Activated CD8-positive, alpha-beta memory T cell treated with anti-CD3 and anti-CD28 coated beads, Interleukin-2, amount 50 U/mL, for 4 hours (primary cell): ENCODE results near the gene MYO15A.
A peak's percentile ranks its signal among the peaks of the same experiment; 100 is the strongest.

ENCODE experiments used
- DNase-seq: peaks from one replicate; pipeline ENCODE4 v3.0.0-alpha.2; 2020

MYO15A gene, protein sequence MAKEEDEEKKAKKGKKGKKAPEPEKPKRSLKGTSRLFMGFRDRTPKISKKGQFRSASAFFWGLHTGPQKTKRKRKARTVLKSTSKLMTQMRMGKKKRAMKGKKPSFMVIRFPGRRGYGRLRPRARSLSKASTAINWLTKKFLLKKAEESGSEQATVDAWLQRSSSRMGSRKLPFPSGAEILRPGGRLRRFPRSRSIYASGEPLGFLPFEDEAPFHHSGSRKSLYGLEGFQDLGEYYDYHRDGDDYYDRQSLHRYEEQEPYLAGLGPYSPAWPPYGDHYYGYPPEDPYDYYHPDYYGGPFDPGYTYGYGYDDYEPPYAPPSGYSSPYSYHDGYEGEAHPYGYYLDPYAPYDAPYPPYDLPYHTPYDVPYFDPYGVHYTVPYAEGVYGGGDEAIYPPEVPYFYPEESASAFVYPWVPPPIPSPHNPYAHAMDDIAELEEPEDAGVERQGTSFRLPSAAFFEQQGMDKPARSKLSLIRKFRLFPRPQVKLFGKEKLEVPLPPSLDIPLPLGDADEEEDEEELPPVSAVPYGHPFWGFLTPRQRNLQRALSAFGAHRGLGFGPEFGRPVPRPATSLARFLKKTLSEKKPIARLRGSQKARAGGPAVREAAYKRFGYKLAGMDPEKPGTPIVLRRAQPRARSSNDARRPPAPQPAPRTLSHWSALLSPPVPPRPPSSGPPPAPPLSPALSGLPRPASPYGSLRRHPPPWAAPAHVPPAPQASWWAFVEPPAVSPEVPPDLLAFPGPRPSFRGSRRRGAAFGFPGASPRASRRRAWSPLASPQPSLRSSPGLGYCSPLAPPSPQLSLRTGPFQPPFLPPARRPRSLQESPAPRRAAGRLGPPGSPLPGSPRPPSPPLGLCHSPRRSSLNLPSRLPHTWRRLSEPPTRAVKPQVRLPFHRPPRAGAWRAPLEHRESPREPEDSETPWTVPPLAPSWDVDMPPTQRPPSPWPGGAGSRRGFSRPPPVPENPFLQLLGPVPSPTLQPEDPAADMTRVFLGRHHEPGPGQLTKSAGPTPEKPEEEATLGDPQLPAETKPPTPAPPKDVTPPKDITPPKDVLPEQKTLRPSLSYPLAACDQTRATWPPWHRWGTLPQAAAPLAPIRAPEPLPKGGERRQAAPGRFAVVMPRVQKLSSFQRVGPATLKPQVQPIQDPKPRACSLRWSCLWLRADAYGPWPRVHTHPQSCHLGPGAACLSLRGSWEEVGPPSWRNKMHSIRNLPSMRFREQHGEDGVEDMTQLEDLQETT (N-terminal part only)

DNA sequence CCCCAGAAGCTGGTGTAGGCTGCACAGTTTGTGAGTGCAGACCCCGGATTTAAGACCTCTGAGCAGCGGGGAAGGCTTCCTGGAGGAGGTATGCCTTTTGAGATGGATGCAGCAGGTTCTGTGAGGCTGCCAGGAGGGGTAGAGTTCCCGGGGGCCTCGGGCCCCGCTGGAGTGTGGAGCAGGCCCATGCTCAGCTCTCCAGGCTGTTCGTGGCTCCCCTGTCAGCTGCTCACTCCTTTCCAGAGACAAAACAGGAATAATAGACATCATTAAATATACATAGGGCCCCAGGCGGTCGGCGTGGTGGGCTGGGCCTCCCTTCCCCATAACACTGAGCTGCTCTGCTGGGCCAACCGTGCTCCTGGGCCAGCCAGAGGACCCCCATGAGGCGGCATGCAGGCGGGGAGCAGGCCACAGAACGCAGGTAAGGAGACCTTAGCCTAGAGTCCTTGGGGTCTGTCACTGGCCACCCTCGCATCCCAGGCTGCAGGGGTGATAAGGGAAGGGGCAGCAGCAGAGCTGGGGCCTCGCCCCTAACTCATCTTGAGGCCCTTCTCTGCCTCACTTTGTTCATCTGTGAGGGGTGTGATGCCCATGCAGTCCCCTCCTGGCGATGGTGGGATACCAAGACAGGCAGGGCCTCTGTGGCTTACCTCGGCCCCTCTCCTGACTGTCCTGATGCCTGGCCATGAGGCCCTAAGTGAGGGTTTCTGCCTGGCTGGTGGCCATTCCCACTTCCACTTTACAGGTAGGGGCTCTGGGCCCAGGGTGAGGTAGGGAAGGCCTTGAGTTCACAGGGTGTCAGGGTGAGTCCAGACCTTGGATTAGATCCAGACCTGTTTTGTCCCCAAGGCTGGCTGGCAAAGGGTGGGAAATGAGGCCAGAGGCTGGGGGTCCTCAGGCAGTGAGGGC is at the start of gene MYO15A:
TSS of gene MYO15A (plus strand) at position 356 of the 912 bp plus-strand sequence. CDS start 10,045 bp downstream, outside the sequence.
- DNase-seq: no peak

DNA sequence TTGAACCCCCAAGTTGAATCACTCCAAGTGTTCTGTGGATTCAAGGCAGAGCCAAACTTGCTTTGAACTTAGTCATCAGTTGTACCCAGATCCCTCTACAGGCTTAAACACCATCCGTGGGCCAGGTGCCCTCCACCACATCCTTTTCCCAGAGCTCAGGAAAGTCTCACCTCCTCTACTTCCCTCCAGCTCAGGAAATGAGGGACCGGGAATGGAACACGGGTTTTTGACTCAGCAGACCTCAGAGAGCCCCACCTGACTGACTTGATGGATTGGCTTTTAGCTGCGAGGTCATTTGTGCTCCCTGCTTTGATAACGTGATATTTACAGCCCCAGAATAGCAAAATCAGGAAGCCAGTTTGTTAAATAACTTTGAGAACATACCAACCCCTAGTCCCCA is 49.3 kb upstream of the MYO15A start:
- DNase-seq: no peak

DNA sequence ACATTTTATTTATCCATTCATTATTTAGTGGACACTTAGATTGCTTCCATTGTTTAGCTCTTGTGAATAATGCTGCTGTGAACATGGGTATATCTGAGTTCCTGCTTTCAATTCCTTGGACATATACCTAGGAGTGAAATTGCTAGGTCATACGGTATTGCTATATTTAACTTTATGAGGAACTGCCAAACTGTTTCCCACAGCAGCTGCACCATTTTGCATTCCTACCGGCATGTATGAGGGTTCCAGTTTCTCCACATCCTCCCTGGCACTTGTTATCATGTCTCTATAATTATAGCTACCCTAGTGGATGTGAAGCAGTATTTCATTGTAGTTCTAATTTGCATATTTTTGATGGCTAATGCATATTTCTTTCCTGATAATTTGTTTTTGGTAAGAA is 44.5 kb upstream of the MYO15A start:
- no peak for DNase-seq

DNA sequence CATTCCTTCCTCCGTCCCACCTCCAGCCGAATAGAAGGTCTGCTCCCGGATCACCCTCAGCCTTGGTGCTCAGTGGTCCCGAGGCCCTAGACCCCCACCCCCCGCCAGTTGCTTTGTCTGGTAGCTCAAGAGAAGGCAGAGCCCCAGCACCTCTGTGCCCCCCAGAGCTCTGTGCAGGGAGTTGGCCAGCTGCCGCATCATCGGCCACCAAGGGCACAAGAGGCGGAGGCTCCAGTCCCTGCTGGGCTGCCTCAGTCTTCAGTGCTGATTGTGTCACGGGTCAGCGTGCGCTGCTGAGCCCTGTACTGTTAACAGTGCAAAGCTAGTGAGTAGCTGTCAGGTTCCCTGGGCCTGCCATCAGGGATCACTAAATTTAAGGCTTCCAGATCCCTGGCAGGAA is 43.0 kb upstream of the MYO15A start:
- no peak for DNase-seq

DNA sequence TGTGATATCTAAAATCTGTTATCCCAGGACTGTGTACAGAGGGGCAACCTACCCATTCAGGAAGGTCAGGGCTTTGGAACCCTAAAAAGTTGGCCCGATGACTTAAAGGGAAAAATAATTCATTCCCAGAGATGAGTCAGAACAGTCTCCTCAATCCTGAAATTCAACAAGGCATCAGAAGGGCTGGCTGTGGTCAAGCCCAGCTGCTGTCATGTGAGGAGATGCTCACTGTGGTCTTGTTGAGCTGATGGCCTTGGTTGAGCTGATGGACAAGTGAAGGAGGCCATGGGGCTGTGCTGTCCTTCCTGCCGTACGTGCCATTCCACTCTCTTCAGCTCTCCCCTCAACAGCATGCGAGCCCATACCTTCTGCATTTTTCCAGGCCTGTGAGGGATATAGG is 41.7 kb upstream of the MYO15A start:
- DNase-seq: no peak

DNA sequence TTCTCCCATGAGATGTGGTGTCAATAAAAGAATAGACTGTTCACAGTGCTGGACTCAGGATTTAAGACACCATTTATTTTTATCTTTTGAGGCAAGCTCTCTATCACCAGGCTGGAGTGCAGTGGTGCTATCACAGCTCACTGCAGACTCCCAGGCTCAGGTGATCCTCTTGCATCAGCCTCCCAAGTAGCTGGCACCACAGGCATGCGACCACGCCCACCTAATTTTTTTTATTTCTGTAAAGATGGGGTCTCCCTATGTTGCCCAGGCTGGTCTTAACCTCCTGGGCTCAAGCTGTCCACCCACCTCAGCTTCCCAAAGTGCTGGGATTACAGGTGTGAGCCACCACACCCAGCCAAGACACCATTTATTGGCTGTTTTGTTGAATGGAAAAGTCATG is 39.5 kb upstream of the MYO15A start:
- no peak for DNase-seq

DNA sequence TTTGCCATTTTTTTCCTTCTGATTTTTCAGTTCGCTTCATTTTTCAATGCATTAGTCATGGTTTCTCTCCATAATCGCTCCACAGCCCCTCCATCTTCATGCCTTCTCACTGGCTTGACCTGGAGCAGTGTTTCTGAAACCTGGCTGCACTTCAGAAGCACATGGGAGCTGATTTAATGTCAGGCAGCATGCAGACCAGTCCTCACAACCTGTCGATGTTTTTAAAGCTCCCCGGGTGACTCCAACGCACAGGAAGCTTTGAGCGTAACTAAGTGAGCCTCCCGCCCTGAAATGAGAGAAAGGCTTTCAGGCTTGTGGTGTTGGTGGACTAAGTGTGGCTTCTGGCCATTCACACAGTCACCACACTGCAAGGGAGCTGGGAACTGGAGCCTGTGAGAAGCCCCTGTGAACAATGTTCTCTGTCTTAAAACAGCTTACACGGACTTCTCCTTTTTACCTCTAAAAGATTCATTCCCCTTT is 37.7 kb upstream of the MYO15A start:
- DNase-seq: no peak

DNA sequence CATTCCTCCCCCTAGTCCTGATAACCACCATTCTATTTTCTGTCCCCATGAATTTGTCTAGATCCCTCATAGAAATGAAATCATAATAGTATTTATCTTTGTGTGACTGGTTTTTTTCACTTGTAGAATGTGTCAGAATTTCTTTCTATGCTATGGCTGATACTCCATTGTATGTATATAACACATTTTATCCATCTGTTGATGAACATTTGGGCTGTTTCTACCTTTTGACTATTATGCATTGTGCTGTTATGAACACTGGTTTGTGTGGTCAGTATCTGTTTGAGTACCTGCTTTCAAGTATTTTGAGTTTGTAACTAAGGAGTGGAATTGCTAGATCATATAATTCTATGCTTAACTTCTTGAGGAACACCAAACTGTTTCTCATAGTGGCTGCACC is 36.8 kb upstream of the MYO15A start:
- DNase-seq: no peak

DNA sequence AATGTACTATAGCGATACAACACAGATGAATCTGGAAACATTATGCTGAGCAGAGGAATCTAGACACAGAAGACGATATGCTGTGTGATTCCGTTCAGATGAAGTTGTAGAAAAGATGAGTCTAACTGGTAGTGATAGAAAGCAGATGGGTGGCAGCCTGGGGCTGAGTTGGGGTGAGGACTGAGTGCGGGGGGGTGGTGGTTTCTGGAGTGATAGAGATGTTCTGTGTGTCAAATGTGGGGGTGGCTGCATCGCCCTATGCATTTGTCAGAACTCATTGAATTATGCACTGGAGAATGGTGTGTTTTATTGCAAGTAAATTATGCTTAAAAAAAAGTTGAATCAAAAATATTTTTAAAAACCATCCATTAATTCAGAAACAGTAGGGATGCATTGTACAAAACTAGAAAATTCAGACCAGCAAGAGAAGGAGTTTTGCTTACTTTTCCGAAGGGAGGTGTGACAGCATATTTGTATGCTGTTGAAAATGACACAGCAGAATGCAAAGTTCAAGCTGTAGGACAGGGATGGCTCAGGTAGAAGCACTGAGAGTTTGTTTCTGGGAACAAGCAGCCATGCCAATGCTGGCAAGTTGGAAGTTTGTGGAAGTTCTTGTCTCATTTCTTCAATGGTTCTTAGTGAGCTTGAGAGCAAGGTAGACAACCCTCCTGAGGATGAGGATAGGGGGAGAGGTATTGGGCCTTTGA is 33.8 kb upstream of the MYO15A start:
- no peak for DNase-seq

DNA sequence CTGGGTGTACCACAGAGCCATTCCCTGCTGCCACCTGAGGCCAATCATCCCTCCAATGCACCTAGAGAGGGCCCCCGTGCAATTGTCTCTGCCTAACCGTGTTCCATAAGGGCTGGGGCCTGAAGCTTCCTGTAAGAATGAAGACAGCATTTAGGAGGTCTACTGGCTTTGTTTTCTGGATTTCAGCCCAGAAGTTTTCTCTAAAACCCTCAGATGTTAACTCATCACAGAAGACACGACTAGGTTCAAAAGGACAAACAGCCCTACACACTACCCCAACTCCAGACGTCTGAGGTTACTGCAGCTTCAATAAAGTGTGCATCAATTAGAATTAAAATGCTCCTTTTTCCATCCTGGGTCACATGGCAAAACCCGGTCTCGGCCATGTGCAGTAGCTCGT is 31.6 kb upstream of the MYO15A start:
- DNase-seq: no peak

DNA sequence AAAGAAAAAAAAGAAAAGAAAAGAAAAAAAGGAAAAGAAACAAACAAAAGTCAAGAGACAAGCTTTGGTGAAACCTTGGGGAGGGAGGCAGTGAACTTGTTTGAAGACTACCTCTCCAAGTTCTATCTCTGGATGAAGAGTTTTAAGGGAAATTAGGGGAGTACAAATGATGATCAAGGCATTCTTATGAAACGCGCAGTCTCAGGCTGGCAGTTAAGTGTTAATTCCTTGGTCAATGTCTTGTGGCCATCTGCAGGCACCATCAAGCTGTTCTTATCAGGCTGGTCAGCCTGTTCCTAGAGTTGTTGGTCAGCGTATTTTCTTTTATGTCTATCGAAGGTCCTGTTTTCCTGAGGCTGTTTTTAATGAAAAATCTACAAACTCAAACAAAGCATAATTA is 29.0 kb upstream of the MYO15A start:
- DNase-seq: no peak

DNA sequence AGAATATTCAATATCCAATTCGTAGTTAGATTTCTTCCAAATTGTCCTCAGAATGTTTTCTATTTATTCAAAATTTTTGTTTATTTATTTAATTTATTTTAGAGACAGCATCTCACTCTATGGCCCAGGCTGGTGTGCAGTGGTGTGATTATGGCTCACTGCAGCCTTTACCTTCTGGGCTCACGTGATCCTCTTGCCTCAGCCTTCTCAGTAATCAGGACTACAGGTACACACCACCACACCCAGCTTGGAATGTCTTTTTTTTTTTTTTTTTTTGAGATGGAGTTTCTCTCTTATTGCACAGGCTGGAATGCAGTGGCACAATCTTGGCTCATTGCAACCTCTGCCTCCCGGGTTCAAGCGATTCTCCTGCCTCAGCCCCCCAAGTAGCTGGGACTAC is 24.3 kb upstream of the MYO15A start:
- no peak for DNase-seq

DNA sequence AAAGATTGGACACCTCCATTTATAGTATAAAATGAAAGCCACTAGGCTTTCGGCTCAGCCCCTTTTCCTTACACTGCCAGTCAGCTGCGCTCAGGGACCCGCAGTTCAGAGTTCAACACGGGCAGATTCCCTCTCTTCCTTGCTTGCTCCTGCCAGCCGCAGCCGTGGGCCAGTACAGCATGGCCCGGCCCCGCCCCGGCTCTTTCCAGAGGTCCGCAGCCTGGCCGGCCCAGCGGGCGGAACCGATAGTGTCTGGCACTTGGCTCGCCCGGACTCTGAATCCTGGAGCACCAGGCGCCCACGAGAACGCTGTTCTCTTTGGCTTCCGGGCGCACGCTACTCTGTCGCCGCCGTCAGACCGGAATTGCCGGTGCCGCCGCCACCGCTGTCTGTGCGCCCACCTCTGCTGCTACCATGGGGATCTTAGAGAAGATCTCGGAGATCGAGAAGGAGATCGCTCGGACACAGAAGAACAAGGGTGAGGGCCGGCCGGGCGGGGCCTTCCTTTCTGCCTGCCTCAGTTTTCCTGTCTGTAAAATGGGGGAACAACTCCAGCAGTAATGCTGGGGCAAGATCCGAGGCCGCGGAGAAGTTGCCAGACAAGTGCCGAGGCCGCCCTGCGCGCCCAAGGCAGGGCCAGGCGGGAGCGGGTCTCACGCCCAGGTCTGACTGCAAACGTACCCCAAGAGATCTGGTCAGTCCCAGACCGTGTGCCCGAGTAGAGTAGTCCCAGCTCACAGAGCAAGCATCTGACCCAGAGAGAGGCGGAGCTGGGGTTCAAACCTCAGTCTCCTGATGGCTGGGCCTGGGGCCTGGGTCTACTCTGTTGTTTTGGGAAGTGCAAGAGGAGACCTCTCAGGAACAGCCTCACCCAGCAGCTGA is 20.7 kb upstream of the MYO15A start, which contains the start of gene DRG2:
TSS of gene DRG2 (plus strand) at position 339 of the 882 bp plus-strand sequence. CDS start at position 415, 76 bp downstream.
- DNase-seq: peak; percentile 86

DNA sequence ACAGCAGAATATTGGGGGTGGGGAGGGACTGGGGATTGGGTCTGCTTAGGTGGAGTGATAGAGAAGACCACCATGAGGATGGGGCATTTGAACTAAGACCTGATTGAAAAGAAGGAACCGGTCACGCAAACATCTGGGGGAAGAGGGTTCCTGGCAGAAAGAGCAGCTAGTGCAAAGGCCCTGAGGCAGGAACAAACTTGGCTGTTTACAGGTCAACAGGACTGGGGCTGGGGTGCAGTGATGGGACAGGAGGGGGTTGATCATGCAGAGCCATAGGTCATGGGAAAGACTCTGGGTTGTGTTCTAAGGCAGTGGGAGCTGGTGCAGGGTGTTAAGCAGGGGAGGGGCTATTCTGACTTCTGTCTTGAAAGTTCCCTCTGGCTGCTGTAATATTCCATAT is 18.9 kb upstream of the MYO15A start:
- no peak for DNase-seq

DNA sequence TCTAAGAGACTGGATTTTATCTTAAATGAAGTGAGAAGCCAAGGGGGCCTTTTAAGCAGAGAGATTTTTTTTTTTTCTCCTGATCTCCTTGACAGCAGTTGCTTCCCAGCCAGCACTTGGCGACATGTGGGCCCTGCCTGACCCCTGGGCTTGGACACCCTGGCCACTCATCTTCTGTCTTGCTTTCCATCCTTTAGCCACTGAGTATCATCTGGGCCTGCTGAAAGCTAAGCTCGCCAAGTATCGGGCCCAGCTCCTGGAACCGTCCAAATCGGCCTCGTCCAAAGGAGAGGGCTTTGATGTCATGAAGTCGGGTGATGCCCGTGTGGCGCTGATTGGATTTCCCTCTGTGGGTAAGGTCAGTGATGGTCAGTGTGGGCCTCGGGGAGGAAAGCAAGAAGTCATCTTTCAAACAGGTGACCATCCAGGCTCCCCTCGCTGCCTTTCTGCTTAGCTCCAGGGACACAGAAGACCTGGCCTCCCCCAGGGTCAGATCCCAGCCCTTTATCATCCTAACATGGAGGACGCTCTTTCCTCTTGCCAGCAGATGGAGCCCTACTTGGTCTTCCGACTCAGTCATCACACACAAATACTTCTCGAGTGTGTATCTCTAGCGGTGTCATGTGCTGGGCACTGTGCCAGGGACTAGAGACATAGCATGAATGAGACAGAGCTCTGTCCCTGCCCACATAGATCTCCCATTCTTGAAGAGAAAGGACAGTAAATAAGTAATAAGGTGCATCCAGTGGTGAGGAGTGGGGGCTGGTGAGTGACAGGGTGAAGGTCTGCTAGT is 14.7 kb upstream of the MYO15A start:
- DNase-seq: no peak

DNA sequence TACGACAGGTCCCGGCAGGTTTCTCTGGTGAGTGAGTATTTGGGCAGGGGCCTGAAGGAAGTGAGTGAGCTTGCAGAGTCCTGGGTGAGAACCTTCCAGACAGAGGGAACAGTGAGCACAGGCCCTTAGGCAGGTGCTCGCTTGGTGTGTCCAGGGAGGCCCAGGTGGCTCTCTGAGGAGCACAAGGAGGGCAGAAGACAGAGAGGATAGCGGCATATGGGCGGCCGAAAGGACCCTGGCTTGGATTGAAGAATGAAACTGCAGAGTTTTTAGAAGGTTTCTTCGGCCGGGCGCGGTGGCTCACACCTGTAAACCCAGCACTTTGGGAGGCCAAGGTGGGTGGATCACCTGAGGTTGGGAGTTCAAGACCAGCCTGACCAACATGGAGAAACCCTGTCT is 14.1 kb upstream of the MYO15A start:
- no peak for DNase-seq

DNA sequence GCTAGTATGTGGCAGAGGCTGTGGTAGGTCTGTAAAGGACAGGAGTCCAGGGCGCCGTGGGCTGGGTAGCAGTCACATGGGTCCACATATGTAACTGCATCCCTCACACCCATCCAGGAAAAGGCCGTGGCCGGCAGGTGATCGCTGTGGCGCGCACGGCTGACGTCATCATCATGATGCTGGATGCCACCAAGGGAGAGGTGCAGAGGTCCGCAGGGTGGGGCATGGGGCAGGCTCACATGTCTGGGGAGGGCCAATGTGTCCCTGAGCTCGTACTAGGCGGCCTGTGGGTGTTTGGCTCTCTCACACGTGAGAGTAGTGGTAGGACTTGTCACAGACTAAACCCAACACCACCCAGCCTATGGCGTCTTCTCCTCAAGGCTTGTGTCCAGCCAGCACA is 9.0 kb upstream of the MYO15A start:
- no peak for DNase-seq

DNA sequence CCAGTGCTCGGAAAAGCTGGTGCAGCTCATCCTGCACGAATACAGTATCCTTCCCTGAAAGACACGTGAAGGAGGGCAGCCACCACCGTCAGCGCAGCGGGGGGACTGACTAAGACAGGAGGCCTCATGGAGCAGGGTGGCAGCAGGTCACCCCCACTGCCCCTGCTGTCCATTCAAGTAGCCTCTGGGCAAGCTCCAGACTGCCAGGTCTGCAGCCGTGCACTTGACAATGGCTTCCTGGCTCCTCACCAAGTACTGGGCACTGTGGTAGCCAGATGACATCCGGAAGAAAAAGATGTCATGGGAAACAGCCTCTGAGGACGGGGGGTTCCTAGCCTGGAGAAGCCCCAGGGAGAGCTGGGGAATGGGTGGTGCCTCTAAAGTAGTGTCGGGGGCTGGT is 7.9 kb upstream of the MYO15A start:
- no peak for DNase-seq

DNA sequence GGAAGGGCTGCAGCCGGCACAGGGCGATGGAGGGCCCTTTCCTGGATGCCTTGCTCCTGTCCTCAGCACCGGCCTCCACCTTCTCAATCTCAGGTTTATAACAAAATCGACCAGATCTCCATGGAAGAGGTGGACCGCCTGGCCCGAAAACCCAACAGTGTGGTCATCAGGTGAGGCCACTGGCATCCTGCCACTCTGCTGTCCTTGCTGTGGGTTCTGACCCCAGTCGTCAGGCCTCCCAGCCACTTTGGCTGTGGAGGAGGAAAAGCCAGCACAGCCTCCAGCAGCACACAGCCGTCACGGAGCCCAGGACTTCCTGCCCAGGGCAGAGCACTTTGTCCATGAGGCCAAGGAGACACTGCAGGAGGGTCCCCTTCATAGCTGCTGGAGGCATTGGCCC is 6.7 kb upstream of the MYO15A start:
- no peak for DNase-seq
